Measurements from ENCODE around the gene GABRG3. TPM values are rescaled to one million over a fixed set of nuclear protein-coding genes. Genes with fewer than 3 reads are reported as not detected.
"Not testable (repeated sequence)": the region's sequence is repeated elsewhere in the genome, so short reads cannot be mapped to it uniquely, and the experiment has no call there.

The GABRG3 gene
- polyA plus RNA-seq, 1 donor: 2.1 TPM

DNA sequence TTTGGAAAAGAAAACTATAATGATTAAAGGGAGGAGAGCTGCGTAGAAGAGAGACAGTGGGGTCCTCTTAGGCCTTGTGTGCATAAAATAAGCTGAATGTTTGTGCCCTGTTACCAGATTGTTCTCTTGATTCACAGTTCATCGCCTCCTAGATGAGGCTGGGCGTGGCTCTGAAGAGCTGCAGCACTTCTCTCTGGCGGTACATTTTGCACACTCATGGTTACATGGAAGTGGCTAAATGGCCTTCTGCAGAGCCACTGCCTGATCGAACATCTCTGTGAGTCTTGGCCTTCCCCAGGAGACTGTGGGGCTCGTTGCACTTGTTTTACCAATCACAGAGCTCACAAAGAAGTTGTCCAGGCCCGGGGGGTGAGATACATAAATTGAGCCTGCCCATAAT, 208.8 kb downstream of the GABRG3 start:
- DNase-seq: no peak

DNA sequence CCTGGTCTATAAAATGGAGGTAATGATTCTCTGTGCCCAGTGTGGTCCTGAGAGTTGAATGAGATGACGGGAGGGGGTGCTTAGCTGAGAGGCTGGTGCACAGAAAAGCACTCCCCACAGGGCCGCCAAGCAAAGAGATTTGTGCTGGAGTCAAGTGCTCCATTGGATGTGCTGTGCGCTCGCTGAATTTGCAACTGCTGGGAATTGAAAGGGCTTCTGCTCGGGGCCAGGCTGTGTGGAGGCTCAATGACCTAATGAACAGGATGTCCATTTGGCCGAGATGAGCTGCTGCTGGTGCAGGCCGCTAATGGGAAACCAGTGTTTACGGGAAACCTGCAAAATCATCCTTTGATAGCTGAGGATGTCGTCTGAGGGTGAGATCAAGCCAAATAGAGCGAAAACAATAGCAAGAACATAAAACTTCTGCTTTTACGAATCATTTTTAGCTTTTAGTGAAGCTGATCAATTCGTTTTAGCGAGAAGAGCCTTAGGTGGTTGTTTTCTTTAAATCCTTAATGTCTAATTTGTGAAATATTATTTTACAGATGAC, 211.7 kb downstream of the GABRG3 start:
- DNase-seq: no peak

DNA sequence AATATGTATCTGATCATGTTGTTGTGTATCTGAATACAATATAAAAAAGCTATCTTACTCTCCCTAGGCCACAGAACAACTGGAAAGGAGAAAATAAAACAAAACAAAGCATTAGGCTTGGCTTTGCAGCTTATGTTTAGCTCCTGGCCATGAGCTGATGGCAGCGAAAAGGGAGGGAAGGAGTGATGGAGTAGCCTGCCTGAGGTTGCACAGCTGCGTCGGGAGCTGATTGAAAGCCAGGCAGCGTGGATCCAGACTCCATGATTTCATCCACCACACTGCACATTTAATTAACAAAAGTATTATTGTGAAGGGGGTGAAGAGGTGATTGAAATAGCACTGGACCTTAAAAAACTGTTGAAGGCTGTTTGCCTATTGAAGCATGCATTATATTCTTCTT, 212.2 kb downstream of the GABRG3 start:
- no peak for DNase-seq

DNA sequence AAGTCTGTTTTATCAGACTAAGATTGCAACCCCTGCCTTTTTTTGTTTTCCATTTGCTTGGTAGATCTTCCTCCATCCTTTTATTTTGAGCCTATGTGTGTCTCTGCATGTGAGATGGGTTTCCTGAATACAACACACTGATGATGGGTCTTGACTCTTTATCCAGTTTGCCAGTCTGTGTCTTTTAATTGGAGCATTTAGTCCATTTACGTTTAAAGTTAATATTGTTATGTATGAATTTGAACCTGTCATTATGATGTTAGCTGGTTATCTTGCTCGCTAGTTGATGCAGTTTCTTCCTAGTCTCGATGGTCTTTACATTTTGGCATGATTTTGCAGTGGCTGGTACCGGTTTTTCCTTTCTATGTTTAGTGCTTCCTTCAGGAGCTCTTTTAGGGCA, 220.5 kb downstream of the GABRG3 start:
- DNase-seq: not testable (repeated sequence)

DNA sequence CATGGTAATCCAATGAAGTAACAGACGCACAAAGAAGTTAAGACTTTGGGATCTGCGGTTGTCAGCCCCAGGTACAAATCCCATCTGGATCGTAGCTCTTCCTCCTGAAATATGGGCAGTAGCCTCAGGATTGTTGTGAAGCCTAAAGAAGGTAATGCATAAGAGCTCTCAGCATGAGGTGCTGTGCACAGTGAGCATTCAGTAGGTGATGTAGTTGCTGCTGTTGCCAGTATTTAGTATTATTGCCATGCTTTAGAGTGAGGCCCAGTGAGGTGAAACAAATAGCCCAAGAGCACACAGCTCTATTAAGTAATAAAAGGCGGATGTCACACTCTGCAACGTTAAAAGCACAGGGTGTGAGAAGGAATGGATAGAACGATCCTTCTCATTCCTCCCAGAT, 225.7 kb downstream of the GABRG3 start:
- DNase-seq: no peak

DNA sequence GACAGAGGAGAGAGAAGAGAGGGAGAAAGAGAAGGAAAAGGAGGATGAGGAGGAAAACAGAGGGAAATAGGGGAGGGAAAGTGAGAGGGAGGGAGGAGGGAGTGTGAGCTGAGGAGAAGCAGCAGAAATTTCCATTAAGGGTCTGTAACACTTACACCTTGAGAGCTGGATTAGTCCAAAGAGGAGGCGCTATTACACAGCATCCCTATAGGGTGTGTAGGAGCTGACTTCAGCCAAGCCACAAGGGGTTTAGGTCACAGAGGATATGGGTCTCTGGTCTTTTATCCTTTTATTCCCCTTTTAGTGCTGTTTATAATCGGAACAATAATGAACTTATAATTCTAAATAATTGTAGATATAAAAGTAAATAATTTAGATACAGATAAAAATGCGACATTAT, 230.4 kb downstream of the GABRG3 start:
- DNase-seq: no peak

DNA sequence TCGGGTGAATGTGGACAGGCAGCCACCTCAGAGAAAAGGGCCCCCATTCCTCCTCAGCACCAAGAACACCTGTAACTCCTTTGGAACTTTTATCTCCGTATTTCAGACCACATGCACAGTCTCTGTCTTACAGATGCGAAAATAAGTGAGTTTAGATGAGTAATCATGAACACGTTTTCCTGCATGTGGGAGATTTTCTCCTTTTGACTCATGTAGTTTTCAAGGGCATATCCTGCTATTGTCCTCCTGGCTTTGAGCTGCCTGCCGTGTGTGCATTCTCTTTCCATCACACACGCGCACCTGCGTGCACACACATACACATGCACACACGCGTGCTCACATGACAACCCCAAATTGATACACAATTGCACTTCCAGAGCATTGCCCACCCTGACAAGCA, 239.2 kb downstream of the GABRG3 start:
- no peak for DNase-seq

DNA sequence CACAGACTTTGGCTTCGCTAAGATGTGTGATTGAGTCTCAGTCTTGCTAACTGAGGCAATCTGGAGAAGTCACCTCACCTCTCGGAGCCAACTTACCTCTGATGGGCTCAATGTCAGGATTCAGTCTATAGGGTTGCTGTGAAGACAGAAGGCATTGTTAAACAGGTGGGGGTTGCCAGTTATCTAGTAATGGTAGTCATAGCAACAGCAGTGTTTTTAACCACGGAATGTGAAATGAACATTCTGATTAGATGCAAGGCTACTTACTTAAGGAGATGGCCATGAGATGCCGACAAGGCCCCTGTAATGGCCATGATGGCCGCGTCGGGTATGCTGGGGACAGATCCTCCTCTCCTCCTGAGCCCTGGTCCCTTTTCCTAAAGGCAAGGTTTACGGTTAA, 243.1 kb downstream of the GABRG3 start:
- DNase-seq: no peak

DNA sequence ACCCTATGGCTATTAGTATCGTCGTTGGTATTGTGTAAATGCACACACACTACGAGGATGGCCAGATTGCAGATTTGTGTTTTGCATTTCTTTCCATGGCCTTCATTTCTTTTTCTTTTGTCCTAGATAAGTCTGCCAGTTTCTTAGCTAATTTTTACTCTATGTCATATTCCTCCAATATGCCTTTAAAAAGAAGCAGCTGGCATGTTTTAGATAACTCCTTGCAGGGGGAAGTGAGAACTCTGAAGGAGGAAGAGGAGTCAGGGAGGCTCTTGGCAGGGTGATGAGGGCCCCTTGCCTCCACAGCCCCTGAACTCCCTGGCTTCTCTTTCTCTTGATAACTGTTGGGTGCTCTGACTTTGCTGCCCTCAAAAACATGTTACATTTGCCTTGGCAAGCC, 244.0 kb downstream of the GABRG3 start:
- DNase-seq: no peak

DNA sequence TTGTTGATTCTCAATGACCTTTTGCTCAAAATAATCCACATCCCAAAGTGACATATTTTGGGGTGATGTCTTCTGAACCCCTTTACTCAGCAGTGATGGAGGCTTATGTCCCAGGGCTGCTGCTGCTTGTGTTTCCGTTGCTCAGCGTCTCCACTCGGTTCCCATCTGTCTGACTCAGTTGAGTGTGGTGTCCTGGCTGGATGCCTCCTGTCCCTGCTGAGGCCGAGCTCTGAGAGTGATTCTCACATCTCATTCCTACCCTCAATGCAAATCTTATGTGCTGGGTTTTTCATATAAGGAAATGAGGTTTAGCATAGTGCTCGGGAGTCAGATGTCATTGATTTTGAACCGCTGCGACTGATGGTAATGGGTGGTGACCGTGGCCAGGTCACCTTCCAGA, 247.4 kb downstream of the GABRG3 start:
- no peak for DNase-seq

DNA sequence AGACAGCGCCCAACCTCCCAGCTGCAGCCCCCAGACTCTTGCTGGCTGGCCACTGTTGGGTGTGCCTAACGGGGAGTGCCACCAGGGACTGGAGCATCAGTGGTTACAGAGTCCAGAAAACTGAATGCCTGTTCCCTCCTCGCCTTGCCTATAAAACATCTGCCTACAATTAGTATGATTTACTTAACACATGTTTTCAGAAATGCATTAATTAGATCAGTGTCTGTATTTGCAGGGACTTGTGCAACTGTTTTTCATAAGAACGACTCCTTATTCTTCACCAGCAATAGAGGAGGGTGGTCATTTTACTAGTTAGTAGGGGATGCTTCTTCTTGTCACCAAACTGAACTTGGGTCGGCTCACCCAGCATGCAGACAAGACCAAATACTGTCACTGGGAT, 248.7 kb downstream of the GABRG3 start:
- no peak for DNase-seq

DNA sequence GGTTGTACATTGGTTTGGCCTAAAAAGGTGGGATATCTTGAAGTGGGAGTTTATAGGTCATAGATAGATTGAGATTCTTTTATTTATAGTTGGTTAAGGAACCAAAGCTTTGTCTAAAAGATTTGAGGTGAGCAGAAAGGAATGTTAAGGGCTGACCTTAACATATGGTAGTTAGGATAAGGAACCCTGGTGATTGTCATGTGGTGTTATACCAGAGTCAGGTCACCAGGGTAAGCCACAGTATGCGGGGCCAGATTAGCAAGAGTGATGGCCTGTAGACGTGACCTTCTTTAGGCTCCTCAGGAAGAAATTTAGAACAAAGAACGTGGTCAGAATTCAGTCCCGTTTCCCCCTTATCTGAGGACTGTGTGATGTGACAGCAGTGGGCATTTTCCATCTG, 249.2 kb downstream of the GABRG3 start:
- no peak for DNase-seq

DNA sequence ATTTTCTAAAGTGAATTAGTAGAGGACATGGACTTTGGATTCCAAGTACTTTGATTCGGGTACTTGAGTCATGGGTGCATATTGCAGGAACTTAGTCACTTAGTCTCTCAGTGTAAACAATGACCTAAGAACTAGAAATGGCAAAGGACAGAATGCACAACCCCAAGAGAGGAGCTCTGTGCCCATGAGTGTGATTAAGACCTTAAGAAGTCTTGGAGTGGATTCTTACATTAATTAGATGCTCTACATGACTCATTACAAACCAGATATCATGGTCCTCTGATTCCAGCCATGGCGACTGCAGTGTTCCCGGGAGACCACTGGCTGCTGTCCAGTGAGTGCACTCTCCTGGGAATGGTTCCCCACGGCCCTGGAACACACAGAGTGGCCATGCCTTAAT, 251.5 kb downstream of the GABRG3 start:
- no peak for DNase-seq

DNA sequence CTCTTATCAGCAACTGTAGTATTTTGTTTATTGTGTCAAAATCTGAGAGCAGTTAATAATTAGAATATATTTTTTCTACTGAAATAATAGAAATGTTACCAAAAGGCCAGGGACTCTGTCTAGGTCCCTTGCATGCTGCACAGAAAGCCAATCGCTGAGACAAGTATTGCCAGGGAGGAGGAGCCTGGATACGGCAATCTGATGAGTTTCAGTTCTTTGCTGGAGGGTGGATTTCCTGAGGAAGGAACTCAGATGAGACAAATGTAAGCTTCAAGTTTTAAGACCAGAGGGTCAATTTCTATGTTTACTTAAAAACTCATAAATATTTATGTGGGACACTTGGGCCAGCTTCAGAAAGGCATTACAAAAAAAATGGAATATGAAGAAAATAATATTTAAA, 252.2 kb downstream of the GABRG3 start:
- no peak for DNase-seq

DNA sequence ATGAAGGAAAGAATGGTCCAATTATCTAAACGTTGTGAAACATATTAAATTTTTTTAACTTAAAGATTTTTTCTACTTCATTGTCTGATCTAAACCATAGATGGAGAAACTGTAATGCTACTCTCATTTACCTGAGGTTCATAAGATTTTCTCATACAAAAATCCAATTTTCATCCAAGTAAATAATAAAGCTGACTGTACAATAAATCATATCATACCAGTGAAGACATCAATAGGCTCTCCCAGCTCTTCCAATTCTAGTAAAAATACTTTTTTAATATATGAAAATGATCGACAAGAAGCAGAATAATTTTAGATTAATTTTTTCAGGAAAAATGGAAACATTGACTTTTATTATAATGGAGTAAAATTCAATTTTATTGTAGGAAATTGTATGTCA, 260.8 kb downstream of the GABRG3 start:
- no peak for DNase-seq

DNA sequence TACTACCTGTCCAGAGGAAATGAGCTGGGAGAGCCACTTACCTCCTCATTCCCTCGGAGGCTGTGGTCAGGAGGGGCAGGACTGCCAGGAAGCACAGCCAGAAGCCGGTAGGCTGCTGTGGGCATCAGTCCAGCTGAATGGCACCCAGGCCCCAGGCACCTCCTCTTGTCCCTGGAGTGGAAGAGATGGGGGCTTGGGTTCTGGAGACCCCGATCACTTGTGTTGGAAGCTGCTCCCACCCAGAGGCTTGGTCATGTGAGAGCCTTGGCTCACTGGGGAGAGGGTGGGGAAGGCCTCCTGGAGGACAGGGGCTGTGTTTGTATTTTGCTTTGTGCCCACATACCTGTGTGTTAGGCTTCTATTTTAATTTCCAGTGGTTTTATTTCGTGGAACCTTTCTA, 261.9 kb downstream of the GABRG3 start:
- no peak for DNase-seq

DNA sequence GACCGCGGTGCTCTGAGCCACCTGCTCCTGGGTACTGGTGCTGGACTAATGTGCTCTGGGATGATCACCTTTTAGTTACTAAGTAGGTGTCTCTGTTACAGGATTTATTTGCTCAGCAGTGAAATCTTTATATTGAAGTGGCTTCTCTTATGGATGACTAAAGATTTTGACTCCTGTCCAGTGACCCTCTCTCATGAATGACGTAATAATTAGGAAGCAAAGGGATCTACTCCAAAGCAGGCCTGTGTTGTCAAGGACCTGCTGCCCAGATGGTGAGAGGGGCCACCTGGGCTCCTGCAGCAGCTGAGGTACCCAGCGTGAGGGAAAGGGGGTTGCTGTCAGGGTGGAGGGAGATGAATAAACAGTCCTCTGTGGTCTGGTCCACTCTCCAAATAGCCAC, 263.6 kb downstream of the GABRG3 start:
- no peak for DNase-seq

DNA sequence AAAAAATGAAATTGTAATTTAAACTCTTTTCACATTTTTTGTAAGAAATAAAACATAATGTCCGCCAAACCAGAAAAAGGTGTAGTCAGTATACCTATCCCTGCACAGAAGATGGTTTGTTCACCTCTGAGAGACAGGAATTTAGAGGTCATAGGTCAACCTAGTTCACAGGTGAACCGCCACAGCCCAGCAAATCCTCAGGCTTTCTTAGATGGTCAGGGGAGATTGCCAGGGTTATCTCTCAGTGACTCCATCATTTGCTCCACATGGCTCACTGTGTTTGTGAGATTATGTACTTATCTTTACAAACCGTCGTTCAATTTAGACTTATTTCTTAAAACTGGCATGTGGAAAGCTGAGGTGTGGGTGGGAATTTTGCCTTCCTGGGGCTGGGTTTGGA, 264.2 kb downstream of the GABRG3 start:
- no peak for DNase-seq

DNA sequence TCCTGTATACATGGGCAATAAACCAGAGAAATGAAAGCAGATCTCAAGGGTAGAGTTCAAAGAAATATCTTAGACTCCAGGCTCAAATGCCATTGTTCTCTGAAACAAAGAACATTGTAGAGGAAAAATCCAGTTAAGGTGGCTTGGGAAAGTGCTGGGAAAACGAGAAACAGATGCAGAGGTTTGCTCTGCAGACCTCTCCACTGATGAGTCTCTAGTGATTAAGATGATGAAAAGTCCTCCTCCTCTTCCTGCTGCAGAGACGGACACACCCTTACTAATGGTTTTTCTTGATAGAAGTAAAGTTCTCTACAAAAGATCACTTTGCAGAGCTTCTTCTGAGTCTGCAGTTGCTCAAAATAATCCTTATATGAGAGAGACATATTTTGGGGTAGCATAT, 264.7 kb downstream of the GABRG3 start:
- DNase-seq: no peak

DNA sequence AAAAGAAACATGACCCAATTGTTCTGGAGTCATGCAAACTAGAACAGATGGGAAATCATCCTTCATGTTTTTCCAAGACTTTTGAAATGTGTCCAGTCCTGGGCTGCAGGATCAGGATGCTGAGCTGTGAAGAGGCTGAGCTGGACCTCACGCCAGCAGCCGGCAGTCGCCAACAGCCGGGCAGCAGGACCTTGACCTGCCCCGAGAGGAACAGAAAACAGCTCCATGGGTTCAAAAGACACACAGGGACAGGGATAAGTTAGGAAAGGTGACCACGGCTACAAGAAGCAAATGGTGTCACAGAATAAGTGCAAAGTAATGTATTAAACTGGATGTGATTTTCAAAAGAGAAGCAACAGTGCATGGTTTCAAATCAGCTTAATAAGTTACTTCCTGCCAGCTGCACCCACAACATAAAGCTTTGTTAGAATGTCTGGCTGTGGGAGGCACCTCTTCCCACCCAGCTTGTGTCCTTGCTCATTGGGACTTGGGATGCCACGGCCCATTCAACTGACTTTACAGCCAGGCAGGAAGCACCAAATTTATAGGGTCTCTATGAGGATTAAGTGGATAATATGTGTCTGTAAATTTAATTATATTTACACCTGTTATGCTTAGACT, 266.4 kb downstream of the GABRG3 start:
- DNase-seq: no peak

DNA sequence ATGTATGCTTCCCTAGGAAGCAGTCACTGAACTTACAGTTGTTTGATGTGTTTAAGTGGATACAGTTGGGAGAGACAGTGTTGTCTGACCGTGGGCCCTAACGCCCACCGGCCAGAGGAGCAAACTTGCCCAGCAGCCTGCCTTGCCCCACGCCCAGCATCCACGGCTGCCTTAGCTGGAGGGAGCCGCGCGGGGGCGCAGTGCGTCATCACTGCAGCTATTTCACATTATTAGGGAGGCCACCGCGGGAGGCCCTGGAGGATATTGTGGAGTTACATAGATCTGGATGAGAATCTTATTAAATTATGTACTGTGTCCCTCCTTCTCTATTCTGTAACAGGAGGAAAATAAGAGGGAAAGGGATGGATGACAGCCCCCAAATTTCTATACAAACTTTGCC, 267.2 kb downstream of the GABRG3 start:
- DNase-seq: no peak

DNA sequence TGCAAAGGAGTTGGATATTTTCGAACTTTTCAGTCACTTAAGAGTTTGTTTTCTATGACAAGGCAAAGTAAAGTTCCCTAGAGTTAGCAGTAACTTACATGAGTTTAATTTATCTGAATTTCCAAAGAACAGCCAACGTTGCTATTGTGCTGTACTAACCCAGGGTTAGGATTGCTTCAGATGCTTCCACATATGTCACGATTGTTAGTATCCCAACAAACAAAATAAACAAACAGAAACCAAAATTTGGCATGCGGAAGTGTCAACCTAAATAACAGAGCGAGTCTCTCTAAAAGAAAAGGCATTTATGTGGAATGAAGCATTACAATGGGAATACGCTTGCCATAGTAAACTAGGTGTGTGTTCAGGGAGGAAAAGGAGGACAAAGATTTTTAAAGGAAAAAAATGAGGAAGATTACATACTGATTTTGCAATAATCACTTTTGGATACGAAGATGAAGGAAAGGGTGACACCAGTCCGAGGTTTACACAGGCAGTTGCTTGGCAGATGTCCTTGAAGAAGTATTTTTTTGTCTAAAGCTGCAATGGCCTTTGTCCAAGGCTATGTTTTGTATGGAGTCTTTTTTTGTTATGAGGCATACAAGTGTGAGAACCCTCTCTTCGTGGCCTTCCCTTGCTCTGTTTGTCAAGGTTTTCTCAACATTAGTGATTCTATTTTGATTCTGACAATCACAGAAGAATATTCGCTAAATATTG, 267.9 kb downstream of the GABRG3 start:
- no peak for DNase-seq

DNA sequence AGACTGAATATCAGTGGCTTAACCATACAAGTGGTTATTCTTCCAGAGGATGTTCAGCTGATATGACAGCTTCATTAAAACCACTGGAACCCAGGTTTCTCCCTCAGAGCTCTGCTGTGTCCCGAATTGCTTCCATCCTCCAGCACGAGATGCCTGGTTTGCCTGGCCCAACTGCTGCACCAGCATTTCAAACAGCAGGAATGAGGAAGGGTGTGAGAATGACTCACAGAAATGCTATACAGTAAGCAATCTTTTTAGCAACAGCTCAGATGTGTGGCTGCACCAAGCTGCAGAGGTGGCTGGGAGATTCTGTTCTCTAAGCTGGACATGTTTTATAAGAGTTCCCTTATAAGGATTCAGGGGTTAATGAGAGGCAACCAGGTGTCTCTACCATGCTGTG, 271.0 kb downstream of the GABRG3 start:
- no peak for DNase-seq

DNA sequence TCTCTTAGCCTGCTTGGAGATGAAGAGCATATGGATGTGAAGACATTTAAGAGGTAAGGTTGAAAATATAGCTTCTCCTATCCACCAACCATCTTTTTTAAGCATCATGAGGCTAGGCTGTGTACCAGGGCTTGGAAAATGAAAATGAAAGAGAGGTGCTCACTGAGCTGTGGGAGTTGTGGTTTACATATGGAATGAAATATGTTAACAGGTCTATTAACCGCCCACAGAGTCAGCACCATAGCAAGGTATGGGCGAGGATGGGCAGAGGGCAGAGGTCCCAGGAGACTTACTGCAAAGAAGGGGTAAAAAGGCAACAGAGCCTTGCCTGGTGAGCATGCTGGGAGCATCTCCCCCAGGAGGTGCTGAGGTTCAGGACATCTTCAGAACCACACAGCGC, 273.1 kb downstream of the GABRG3 start:
- no peak for DNase-seq
